Prostate gland (tissue), 2 donors: ENCODE measurements around the gene DUSP18.

Experiments used
- CTCF ChIP-seq, 4 experiments: fragments of 200-600 bp in 2 of 4; fragments of 450-650 bp in 2 of 4; sonication (generic) in 2 of 4; IDR thresholded peaks; 1 replicate in 3 of 4; 2 replicates in 1 of 4; pipeline ENCODE4 v1.5.1; 2016 to 2019; ENCODE audit warnings: antibody characterized with exemption in 4 of 4, mild to moderate bottlenecking in 2 of 4, moderate library complexity in 2 of 4
- POLR2A ChIP-seq: fragments of 450-650 bp; IDR thresholded peaks from one replicate; pipeline ENCODE4 v1.6.1; 2016; ENCODE audit warnings: antibody characterized with exemption, mild to moderate bottlenecking

GRCh38 chr22:30640361-30640760 is 27.3 kb downstream of the DUSP18 start:
- TF ChIP-seq CTCF (IDR thresholded peaks at IDR 0.05) (no peak), POLR2A (no peak)
